ENCODE results near the gene PKP4. TPM values are rescaled to one million over a fixed set of nuclear protein-coding genes. Genes with fewer than 3 reads are reported as not detected.

The PKP4 gene
- total RNA-seq, 3 donors from 2014 or later, result 41.6 to 59.1 (median 51.1) TPM

DNA sequence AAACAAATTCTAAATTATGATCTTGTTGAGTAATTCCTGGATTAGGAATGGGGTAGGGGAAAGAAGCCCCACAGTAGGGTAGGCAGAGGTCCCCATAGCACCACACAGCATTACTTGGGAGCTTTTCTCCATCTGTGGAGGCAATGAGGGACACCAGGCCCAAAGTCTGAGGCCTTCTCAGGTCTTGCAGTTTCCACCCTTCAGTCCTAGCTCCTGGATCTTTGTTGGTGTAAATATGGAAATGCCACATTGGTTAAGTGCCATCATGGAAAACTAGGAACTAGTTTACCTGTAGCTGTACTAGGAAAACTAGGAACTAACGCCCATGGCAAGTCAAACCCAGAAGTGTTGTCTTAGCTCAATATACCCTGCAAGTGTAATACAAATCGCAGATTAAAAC, 225.1 kb downstream of the PKP4 start:
- TF ChIP-seq, protein P1, sequence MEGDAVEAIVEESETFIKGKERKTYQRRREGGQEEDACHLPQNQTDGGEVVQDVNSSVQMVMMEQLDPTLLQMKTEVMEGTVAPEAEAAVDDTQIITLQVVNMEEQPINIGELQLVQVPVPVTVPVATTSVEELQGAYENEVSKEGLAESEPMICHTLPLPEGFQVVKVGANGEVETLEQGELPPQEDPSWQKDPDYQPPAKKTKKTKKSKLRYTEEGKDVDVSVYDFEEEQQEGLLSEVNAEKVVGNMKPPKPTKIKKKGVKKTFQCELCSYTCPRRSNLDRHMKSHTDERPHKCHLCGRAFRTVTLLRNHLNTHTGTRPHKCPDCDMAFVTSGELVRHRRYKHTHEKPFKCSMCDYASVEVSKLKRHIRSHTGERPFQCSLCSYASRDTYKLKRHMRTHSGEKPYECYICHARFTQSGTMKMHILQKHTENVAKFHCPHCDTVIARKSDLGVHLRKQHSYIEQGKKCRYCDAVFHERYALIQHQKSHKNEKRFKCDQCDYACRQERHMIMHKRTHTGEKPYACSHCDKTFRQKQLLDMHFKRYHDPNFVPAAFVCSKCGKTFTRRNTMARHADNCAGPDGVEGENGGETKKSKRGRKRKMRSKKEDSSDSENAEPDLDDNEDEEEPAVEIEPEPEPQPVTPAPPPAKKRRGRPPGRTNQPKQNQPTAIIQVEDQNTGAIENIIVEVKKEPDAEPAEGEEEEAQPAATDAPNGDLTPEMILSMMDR (IDR thresholded peaks at IDR 0.05), result no peak
- Histone ChIP-seq H3K4me1 (ENCODE audit: low read depth) (no peaks in the 10 kb centered on the region), H3K9me3 (no peaks in the 10 kb centered on the region), H3K4me3 (no peak overlapping the region), H3K36me3 (ENCODE audit: low read depth) (no peaks in the 10 kb centered on the region)
- ATAC-seq (no peak), DNase-seq (no peak)
- intact Hi-C loops (cut with DNase I, micrococcal nuclease), result no loop called here

DNA sequence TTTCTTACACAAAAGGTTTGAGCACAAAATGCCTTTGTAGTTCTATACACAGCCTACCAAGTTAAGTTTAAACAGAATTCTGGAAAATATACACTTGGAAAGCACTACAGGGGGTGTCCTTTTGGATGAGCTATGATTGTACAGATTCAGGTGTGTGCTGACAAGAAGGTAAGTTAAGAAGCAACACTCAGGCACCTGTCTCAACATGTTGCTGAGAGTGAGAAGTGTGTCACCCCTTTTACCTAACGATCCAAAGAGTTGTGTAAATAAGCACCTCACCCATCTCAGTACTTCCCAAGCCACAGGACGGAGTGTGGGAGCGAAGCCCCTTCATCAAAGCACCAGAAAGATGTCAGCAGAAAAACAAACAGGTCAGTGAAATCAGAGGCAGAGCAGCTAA, 228.9 kb downstream of the PKP4 start:
- Histone ChIP-seq H3K4me3 (no peak overlapping the region), H3K9me3 (no peaks in the 10 kb centered on the region), H3K36me3 (ENCODE audit: low read depth) (no peaks in the 10 kb centered on the region), H3K4me1 (ENCODE audit: low read depth) (no peaks in the 10 kb centered on the region)
- TF ChIP-seq, protein P1 (IDR thresholded peaks at IDR 0.05), result no peak
- ATAC-seq (no peak), DNase-seq (no peak)
- intact Hi-C loops (cut with DNase I, micrococcal nuclease), result no loop called here

DNA sequence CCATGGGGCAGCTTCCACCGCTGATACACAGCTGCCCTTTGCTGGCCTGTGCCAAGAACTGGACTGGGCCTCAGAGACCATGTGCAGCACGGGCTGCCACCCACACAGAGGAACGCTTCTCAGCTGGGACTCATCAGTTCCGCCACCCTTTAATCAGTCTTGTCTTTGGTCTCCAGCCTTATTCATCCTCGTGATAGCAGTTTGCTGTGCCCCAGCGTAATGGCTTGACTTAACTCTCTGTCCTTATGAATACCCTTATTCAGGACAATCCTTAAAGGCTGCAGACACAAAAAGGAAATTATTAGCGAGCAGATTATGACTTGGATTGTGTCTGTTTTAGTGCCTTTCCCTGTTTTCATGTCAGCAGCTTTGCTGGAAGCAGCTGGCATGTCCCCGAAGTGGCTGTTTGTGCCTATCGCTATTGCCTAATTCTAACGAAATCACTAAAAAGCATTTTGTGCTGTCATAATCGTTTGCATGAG, 229.5 kb downstream of the PKP4 start:
- intact Hi-C loops (cut with DNase I, micrococcal nuclease), result no loop called here
- DNase-seq (no peak), ATAC-seq (no peak)

DNA sequence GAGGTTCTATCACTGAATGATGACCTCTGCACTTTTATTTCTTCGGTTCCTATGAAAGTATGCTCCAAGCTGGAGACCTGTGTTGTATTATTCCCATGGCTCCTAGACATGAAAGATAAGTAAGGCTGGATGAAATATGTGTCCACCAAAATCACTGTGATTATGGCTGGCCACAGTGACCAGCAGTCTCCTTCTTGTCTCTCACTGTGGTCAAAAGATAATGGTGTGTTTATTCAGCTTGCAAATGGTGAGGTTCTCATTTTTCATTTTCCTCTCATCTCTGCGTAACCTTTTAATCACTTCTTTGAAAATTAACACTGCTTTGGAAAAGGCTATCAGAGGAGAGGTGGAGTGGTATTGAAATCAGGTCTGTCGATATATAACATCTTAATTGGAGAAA, 230.6 kb downstream of the PKP4 start:
- no peak for DNase-seq
- no peaks in the 10 kb centered on the region for H3K9me3 ChIP-seq
- intact Hi-C loops (cut with DNase I, micrococcal nuclease), result no loop called here

More for the DNA sequence above, 229.5 kb downstream of the PKP4 start:
- Histone ChIP-seq H3K4me3 (no peak overlapping the region), H3K36me3 (ENCODE audit: low read depth) (no peaks in the 10 kb centered on the region), H3K9me3 (no peaks in the 10 kb centered on the region), H3K4me1 (ENCODE audit: low read depth) (no peaks in the 10 kb centered on the region)
- TF ChIP-seq, protein P1 (IDR thresholded peaks at IDR 0.05), result no peak

DNA sequence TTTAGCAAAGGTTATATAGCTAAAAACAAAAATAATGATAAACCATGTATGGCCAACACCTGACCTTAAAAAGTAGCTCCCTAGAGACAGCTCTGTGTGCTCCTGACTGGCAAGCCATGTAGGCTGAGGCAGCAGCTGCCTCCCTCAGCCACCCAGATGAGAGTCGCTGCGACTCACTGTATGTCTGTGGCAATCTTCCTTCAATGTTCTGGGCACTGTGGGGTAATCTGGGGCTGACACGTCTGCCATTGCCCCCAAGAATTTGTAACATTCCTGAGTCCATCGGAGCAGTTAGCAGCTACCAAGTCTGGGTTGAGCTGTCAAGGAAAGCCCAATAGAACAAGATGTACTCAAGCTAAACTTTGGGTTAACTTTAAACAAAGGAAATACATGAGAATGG, 232.0 kb downstream of the PKP4 start:
- Histone ChIP-seq H3K36me3 (ENCODE audit: low read depth) (no peaks in the 10 kb centered on the region), H3K4me1 (ENCODE audit: low read depth) (no peaks in the 10 kb centered on the region), H3K4me3 (no peak overlapping the region), H3K9me3 (no peaks in the 10 kb centered on the region)
- no peak for ATAC-seq
- intact Hi-C loops (cut with DNase I, micrococcal nuclease), result no loop called here
- DNase-seq, result no peak
- TF ChIP-seq, protein P1 (IDR thresholded peaks at IDR 0.05), result no peak

More for the DNA sequence above, 230.6 kb downstream of the PKP4 start:
- H3K4me3 ChIP-seq, result no peak overlapping the region
- no peak for ATAC-seq
- TF ChIP-seq, protein P1 (IDR thresholded peaks at IDR 0.05), result no peak
- no peaks in the 10 kb centered on the region for H3K36me3 ChIP-seq (ENCODE audit: low read depth)
- no peaks in the 10 kb centered on the region for H3K4me1 ChIP-seq (ENCODE audit: low read depth)

DNA sequence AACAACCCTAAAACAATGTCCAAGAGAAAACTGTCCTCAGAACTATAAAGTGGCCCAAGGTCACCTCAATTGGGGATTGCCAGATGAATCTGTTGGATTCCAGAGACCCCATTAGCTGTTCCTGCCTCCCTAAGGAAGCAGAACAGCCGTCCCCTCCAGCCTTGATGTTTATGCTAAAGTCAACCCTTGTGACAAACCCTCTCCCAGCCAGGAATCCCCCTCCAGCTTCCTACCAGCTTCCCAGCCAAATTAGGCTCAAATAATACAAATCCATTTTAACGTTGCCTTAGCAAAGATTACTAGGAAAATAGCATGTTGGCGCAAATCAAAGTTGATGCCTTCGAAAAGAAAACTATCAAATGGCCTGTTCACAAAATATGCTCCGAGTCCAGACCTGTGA, 232.6 kb downstream of the PKP4 start:
- H3K4me1 ChIP-seq (ENCODE audit: low read depth), result no peaks in the 10 kb centered on the region
- H3K9me3 ChIP-seq, result no peaks in the 10 kb centered on the region
- H3K4me3 ChIP-seq, result no peak overlapping the region
- ATAC-seq (no peak), DNase-seq (no peak)
- intact Hi-C loops (cut with DNase I, micrococcal nuclease), result no loop called here
- H3K36me3 ChIP-seq (ENCODE audit: low read depth), result no peaks in the 10 kb centered on the region
- TF ChIP-seq, protein P1 (IDR thresholded peaks at IDR 0.05), result no peak

Measured in mucosa of descending colon (tissue), 3 donors.